ENCODE data around the gene PSAPL1. TPM values are rescaled to one million over a fixed set of nuclear protein-coding genes. Genes with fewer than 3 reads are reported as not detected.
A peak's percentile ranks its signal among the peaks of the same experiment; 100 is the strongest.

Gene PSAPL1
- total and polyA plus RNA-seq, 2 of the 8 experiments (the other 6 are each of a cell fraction or from before 2014, with no cell fraction given): 0.03 TPM; not detected in 1

DNA sequence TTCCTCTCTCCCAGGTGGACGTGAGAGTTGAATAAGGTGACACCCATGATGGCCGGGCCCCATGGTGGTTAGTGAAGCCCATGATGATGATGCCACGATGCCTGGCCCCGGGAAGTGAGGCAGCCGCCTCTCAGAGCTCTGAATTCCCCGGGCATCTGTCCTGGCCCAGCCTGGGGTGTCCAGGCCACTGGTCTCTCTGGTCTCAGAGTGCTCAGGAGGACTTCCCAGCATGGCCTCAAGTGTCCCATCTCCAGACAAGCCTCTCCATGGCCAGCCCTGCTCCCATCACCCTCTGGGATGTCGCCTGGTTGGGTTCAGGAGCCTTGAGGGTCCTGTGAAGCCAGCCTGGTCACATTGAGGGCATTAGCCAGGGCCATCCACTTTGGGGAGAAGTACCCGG lies 24.7 kb upstream of the PSAPL1 start:
- no peak overlapping the region for H3K18ac ChIP-seq (ENCODE audit: extremely low read depth, low read length)
- H2BK120ac ChIP-seq (replicated peaks; ENCODE audit: low read depth, low read length): no peak overlapping the region
- ChIA-PET CTCF (ENCODE audit: partially characterized antibody) (interaction anchor here (1.4 to 3.7 kb wide), 4 partner anchors 12 to 191 kb away, joined by 4 to 21 read pairs (median 4); no protein-coding TSS in a partner anchor), POLR2A (ENCODE audit: partially characterized antibody) (no interaction called here)
- no peak overlapping the region for H3K23ac ChIP-seq (ENCODE audit: insufficient read length)
- H3K9ac ChIP-seq (replicated peaks in 1 of 4; ENCODE audit: extremely low read depth in 1 of 4, low read depth in 3 of 4, low read length in 3 of 4): no peak overlapping the region
- FAIRE-seq (no peak), DNase-seq (ENCODE audit: low read depth in 1 of 2, low spot score in 2 of 2) (no peak)
- H3K27ac ChIP-seq (ENCODE audit: low read depth, low read length): no peak overlapping the region
- H3K14ac ChIP-seq (ENCODE audit: insufficient read length): no peak overlapping the region
- H3K56ac ChIP-seq (replicated peaks; ENCODE audit: insufficient read length, low read depth, low read length): no peak overlapping the region
- no peaks in the 10 kb centered on the region for H4K20me1 ChIP-seq (replicated peaks in 1 of 2; ENCODE audit: control insufficient read depth in 1 of 2, insufficient read depth in 2 of 2, low read length in 2 of 2)
- no peak overlapping the region for H2BK20ac ChIP-seq (ENCODE audit: low read length)
- H2BK12ac ChIP-seq (ENCODE audit: low read depth, low read length): no peak overlapping the region
- no peaks in the 10 kb centered on the region for H3K79me1 ChIP-seq (ENCODE audit: low read depth, low read length)
- no peaks in the 10 kb centered on the region for H3K27me3 ChIP-seq (replicated peaks in 1 of 4; ENCODE audit: control insufficient read depth in 3 of 4, extremely low read depth in 1 of 4, insufficient read depth in 3 of 4, low read length in 3 of 4)
- no peak overlapping the region for H2AFZ ChIP-seq (ENCODE audit: low read length)
- H2BK15ac ChIP-seq (ENCODE audit: low read length): no peak overlapping the region
- no peak overlapping the region for H4K5ac ChIP-seq (ENCODE audit: insufficient read length, low read depth, low read length)
- H3K36me3 ChIP-seq (ENCODE audit: control insufficient read depth in 2 of 4, insufficient read depth in 4 of 4, low read length in 3 of 4): no peaks in the 10 kb centered on the region
- H3K79me2 ChIP-seq (ENCODE audit: control insufficient read depth in 1 of 2, insufficient read depth in 2 of 2, low read length in 2 of 2): no peaks in the 10 kb centered on the region
- peak overlapping the region; percentile 42; the same call in 1 of the 2 replicates for H4K8ac ChIP-seq (ENCODE audit: extremely low read depth, insufficient read depth, low read length)
- no peak overlapping the region for H4K91ac ChIP-seq (replicated peaks; ENCODE audit: insufficient read length, low read length)
- WGBS, 2 experiments (ENCODE audit: extremely low coverage in 1 of 2, insufficient coverage in 1 of 2, insufficient read length in 1 of 2, insufficient replicate concordance in 2 of 2, low coverage in 1 of 2, low lambda C conversion rate in 2 of 2, missing lambda C conversion rate in 1 of 2): 94% methylated on average over 6 of the region's 8 CpGs; no CpG with 5 or more reads in 1 of the 2 experiments
- H3K4me2 ChIP-seq (ENCODE audit: insufficient read depth in 1 of 2, low read depth in 2 of 2, low read length in 2 of 2): no peak overlapping the region
- peaks cover 0 to 14% (median 10%) of the 10 kb centered on the region in 4 experiments; a peak in 6 of 7 replicates for H3K4me1 ChIP-seq (replicated peaks in 1 of 4; ENCODE audit: control insufficient read depth in 3 of 4, insufficient read depth in 4 of 4, low read length in 3 of 4)
- H2AK5ac ChIP-seq (ENCODE audit: low read depth, low read length): no peak overlapping the region
- no peaks in the 10 kb centered on the region for H3K9me3 ChIP-seq (ENCODE audit: insufficient read depth in 2 of 2, low read depth in 1 of 2, low read length in 1 of 2)
- H3K4me3 ChIP-seq (ENCODE audit: extremely low read depth in 1 of 4, insufficient read depth in 2 of 4, low read depth in 3 of 4, low read length in 4 of 4): no peak overlapping the region
- H3K23me2 ChIP-seq (ENCODE audit: low read depth, low read length): no peaks in the 10 kb centered on the region
- no peak overlapping the region for H3K4ac ChIP-seq (replicated peaks; ENCODE audit: insufficient read length, low read depth, low read length)
- no peak overlapping the region for H2BK5ac ChIP-seq (ENCODE audit: low read depth, low read length)
- TF ChIP-seq POLR2AphosphoS5 (IDR thresholded peaks at IDR 0.05; ENCODE audit: low read depth, low read length) (no peak), SRF (IDR thresholded peaks at IDR 0.05; ENCODE audit: low read depth, low read length) (no peak), CTBP2 (IDR thresholded peaks at IDR 0.05; ENCODE audit: borderline replicate concordance, insufficient read depth, insufficient read length, low read length) (no peak), CBX8 (IDR thresholded peaks at IDR 0.05; ENCODE audit: borderline replicate concordance, low read depth, low read length) (no peak), GTF2F1 (IDR thresholded peaks at IDR 0.05; ENCODE audit: borderline replicate concordance, low read depth, low read length) (no peak), JUN (IDR thresholded peaks at IDR 0.05; ENCODE audit: low read depth, low read length) (no peak), TEAD4 (IDR thresholded peaks at IDR 0.05; ENCODE audit: low read depth, low read length) (no peak), MAFK (IDR thresholded peaks at IDR 0.05; ENCODE audit: low read depth, low read length) (no peak), YY1 (IDR thresholded peaks at IDR 0.05; ENCODE audit: low read depth, low read length) (no peak), ATF3 (IDR thresholded peaks at IDR 0.05; ENCODE audit: insufficient read depth, low read depth, low read length) (no peak), SUZ12 (IDR thresholded peaks at IDR 0.05; ENCODE audit: low read length) (no peak), EZH2 (IDR thresholded peaks at IDR 0.05; ENCODE audit: low read depth, low read length, severe bottlenecking) (no peak), RNF2 (IDR thresholded peaks at IDR 0.05; ENCODE audit: borderline replicate concordance, low read depth, low read length, missing control alignments, poor library complexity, severe bottlenecking) (no peak), NRF1 (IDR thresholded peaks at IDR 0.05; ENCODE audit: low read depth, low read length) (no peak)

All from H1 (cell line).